PC-3 (cell line): ENCODE data around the gene TMEM123.

ENCODE experiments used
- CTCF ChIP-seq: fragments of 300-600 bp; sonication (generic); conservative IDR thresholded peaks from 2 replicates; pipeline ENCODE4 v1.5.1; 2017; ENCODE audit warnings: antibody characterized with exemption, low read depth, mild to moderate bottlenecking, low read length
- EZH2phosphoT487 ChIP-seq: fragments of 300-600 bp; sonication (generic); IDR thresholded peaks from 2 replicates; pipeline ENCODE4 v1.6.1; 2018; ENCODE audit warnings: mild to moderate bottlenecking, antibody characterized with exemption, low read length, borderline replicate concordance

- TF ChIP-seq CTCF (no peak), EZH2phosphoT487 (no peak)
These were observed 36.9 kb upstream of the TMEM123 start for GRCh38 chr11:102489186-102490145.
